GM23338 (cell line): ENCODE results near the gene FAM111B. TPM values are rescaled to one million over a fixed set of nuclear protein-coding genes. Genes with fewer than 3 reads are reported as not detected.

Source experiments
- ATAC-seq: fragments of 200-7000 bp; cut with Tn5 transposase; 3 replicates; pipeline ENCODE4 v1.9.1; 2020
- DNase-seq: peaks from one replicate; pipeline ENCODE4 v3.0.0-alpha.2; 2015; ENCODE audit warnings: low spot score
- H2AFZ ChIP-seq: fragments of 200-600 bp; sonication (generic); 2 replicates; pipeline ENCODE4 v1.8.0; 2016; ENCODE audit warnings: antibody characterized with exemption, mild to moderate bottlenecking, moderate library complexity
- H3F3A ChIP-seq: fragments of 200-600 bp; sonication (generic); replicated peaks from 2 replicates; pipeline ENCODE4 v1.8.0; 2017; ENCODE audit warnings: antibody characterized with exemption, mixed run types, low read depth
- H3K27ac ChIP-seq: fragments of 200-600 bp; sonication (generic); 2 replicates; pipeline ENCODE4 v1.6.1; 2016; ENCODE audit warnings: low read depth
- H3K27me3 ChIP-seq: fragments of 200-600 bp; sonication (generic); 2 replicates; pipeline ENCODE4 v1.8.0; 2016; ENCODE audit warnings: mild to moderate bottlenecking, mixed run types, moderate library complexity; ENCODE audit not compliant: insufficient read depth
- H3K36me3 ChIP-seq: fragments of 200-600 bp; sonication (generic); 2 replicates; pipeline ENCODE4 v1.8.0; 2016; ENCODE audit warnings: mild to moderate bottlenecking; ENCODE audit not compliant: insufficient read depth
- H3K4me1 ChIP-seq: fragments of 200-600 bp; sonication (generic); 2 replicates; pipeline ENCODE4 v1.8.0; 2016; ENCODE audit warnings: mild to moderate bottlenecking, moderate library complexity; ENCODE audit not compliant: insufficient read depth
- H3K4me2 ChIP-seq: fragments of 200-600 bp; sonication (generic); 2 replicates; pipeline ENCODE4 v1.7.1; 2017; ENCODE audit warnings: mixed run types
- H3K4me3 ChIP-seq: fragments of 200-600 bp; sonication (generic); 2 replicates; pipeline ENCODE4 v1.6.1; 2016; ENCODE audit warnings: mixed run types
- H3K79me2 ChIP-seq: fragments of 200-600 bp; sonication (generic); replicated peaks from 2 replicates; pipeline ENCODE4 v1.8.0; 2017; ENCODE audit warnings: mild to moderate bottlenecking; ENCODE audit not compliant: insufficient read depth
- H3K9me2 ChIP-seq: fragments of 200-600 bp; sonication (generic); 2 replicates; pipeline ENCODE4 v1.8.0; 2017; ENCODE audit not compliant: insufficient read depth
- H4K20me1 ChIP-seq: fragments of 200-600 bp; sonication (generic); replicated peaks from 2 replicates; pipeline ENCODE4 v1.8.0; 2017; ENCODE audit warnings: mild to moderate bottlenecking; ENCODE audit not compliant: insufficient read depth
- H3K27ac Mint-ChIP-seq: 2 replicates; pipeline ENCODE4 v1.8.0; 2020; ENCODE audit warnings: inconsistent platforms, mild to moderate bottlenecking, moderate library complexity, mixed read lengths
- H3K27me3 Mint-ChIP-seq: 3 replicates; pipeline ENCODE4 v1.8.0; 2022; ENCODE audit warnings: low read depth, mild to moderate bottlenecking, moderate library complexity, mixed read lengths, inconsistent platforms; ENCODE audit not compliant: insufficient read depth, poor library complexity
- H3K36me3 Mint-ChIP-seq: 3 replicates; pipeline ENCODE4 v1.8.0; 2021; ENCODE audit warnings: low read depth, mild to moderate bottlenecking, inconsistent platforms, moderate library complexity, mixed read lengths
- H3K4me1 Mint-ChIP-seq: 3 replicates; pipeline ENCODE4 v1.8.0; 2020; ENCODE audit warnings: mild to moderate bottlenecking, inconsistent platforms, mixed read lengths
- H3K4me3 Mint-ChIP-seq: 3 replicates; pipeline ENCODE4 v1.8.0; 2021; ENCODE audit warnings: moderate library complexity, mild to moderate bottlenecking, inconsistent platforms, mixed read lengths
- H3K9me3 Mint-ChIP-seq: 3 replicates; pipeline ENCODE4 v1.8.0; 2020; ENCODE audit warnings: moderate library complexity, mild to moderate bottlenecking, inconsistent platforms, mixed read lengths
- EZH2 ChIP-seq: fragments of 200-600 bp; sonication (generic); IDR thresholded peaks from one replicate; pipeline ENCODE4 v1.8.0; 2017; ENCODE audit warnings: antibody characterized with exemption, mild to moderate bottlenecking, low read depth; ENCODE audit not compliant: unreplicated experiment
- EZH2phosphoT487 ChIP-seq: fragments of 200-600 bp; sonication (generic); IDR thresholded peaks from one replicate; pipeline ENCODE4 v1.8.1; 2018; ENCODE audit warnings: antibody characterized with exemption; ENCODE audit not compliant: unreplicated experiment
- POLR2AphosphoS5 ChIP-seq: IDR thresholded peaks from 2 replicates; pipeline ENCODE4 v1.6.1; 2016; ENCODE audit warnings: antibody characterized with exemption, low read depth
- REST ChIP-seq: IDR thresholded peaks from one replicate; pipeline ENCODE4 v1.6.1; 2018; ENCODE audit warnings: antibody characterized with exemption; ENCODE audit not compliant: unreplicated experiment
- ZNF331 ChIP-seq: fragments of 250-450 bp; sonication (Bioruptor Pico); IDR thresholded peaks from 2 replicates; pipeline ENCODE4 v1.5.0; 2020; ENCODE audit warnings: low read depth, mild to moderate bottlenecking, moderate library complexity
- polyA plus RNA-seq: library from polyadenylated mRNA; unstranded; fragments of >200 nt; fragmentation: Nextera tagmentation; extraction: Ambion mirVana; gene quantifications from 2 replicates; pipeline ENCODE4 v1.2.1, GENCODE V29; 2016
- total RNA-seq: library from RNA; depleted of rRNA; stranded (reverse); fragments of >200 nt; shearing (Covaris generic); gene quantifications from 2 replicates; pipeline ENCODE4 v1.2.3, GENCODE V29; 2014
- TF ChIP-seq, protein P1 (sequence below), 2 experiments: fragments of 200-600 bp in 1 of 2; sonication (generic) in 1 of 2; conservative IDR thresholded peaks; 2 replicates each; pipeline versions ENCODE4 v1.5.1 to v1.6.1; 2016 to 2017; ENCODE audit warnings: antibody characterized with exemption in 2 of 2, low read depth in 2 of 2, mild to moderate bottlenecking in 2 of 2, moderate library complexity in 1 of 2
- TF ChIP-seq, protein P2 (sequence below): IDR thresholded peaks from 2 replicates; pipeline ENCODE4 v1.6.1; 2016; ENCODE audit warnings: antibody characterized with exemption
- TF ChIP-seq, protein P3 (sequence below): fragments of 250-450 bp; sonication (Bioruptor Pico); IDR thresholded peaks from 2 replicates; pipeline ENCODE4 v1.5.0; 2020; ENCODE audit warnings: mild to moderate bottlenecking, moderate library complexity

Gene FAM111B
- total and polyA plus RNA-seq, 2 experiments from 2014 or later: 30.6 to 40.7 TPM

- TF ChIP-seq REST (no peak), POLR2AphosphoS5 (no peak), EZH2phosphoT487 (no peak), EZH2 (no peak), ZNF331 (CRISPR knock-in tag) (no peak)
- TF ChIP-seq, protein P1, sequence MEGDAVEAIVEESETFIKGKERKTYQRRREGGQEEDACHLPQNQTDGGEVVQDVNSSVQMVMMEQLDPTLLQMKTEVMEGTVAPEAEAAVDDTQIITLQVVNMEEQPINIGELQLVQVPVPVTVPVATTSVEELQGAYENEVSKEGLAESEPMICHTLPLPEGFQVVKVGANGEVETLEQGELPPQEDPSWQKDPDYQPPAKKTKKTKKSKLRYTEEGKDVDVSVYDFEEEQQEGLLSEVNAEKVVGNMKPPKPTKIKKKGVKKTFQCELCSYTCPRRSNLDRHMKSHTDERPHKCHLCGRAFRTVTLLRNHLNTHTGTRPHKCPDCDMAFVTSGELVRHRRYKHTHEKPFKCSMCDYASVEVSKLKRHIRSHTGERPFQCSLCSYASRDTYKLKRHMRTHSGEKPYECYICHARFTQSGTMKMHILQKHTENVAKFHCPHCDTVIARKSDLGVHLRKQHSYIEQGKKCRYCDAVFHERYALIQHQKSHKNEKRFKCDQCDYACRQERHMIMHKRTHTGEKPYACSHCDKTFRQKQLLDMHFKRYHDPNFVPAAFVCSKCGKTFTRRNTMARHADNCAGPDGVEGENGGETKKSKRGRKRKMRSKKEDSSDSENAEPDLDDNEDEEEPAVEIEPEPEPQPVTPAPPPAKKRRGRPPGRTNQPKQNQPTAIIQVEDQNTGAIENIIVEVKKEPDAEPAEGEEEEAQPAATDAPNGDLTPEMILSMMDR (conservative IDR thresholded peaks at IDR 0.05; ENCODE audit: low read depth in 2 of 2): no peak
- TF ChIP-seq, protein P2, sequence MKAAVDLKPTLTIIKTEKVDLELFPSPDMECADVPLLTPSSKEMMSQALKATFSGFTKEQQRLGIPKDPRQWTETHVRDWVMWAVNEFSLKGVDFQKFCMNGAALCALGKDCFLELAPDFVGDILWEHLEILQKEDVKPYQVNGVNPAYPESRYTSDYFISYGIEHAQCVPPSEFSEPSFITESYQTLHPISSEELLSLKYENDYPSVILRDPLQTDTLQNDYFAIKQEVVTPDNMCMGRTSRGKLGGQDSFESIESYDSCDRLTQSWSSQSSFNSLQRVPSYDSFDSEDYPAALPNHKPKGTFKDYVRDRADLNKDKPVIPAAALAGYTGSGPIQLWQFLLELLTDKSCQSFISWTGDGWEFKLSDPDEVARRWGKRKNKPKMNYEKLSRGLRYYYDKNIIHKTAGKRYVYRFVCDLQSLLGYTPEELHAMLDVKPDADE: no peak
Measured at GRCh38 chr11:59175091-59175501, 68.1 kb downstream of the FAM111B start (continued).

DNA sequence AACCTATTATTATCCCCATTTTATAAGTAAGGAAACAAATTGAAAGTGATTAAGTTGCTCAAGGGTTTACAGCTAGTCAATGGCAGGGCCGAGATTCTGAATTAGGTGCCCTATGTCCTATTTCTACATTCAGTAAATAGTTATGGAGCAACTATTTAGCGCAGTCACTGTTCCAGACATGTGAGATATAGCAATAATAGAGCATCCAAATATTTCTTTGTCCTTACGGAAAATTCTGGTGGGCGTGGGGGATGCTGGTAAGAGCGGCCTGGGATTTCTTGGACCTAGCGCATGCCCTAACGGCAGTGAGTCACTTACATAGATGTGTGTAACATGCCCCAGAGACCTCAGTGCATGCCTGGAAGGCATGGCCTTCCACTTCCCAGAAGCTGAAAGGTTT is 69.3 kb downstream of the FAM111B start:
- Histone ChIP-seq H3K4me1 (peaks cover 8% of the 10 kb centered on the region), H3K4me3 (no peak overlapping the region), H3K27me3 (peaks cover 6% of the 10 kb centered on the region; the same call in 1 of the 2 replicates), H3K79me2 (peaks cover 21% of the 10 kb centered on the region), H3F3A (peaks cover 5% of the 10 kb centered on the region; the same call in 1 of the 2 replicates), H3K9me2 (no peaks in the 10 kb centered on the region; the same call in 1 of the 2 replicates), H2AFZ (no peak overlapping the region), H4K20me1 (0 out of 2 replicates have a peak, but pooled peaks cover 7% of the 10 kb centered on the region), H3K4me2 (no peak overlapping the region), H3K27ac (no peak overlapping the region), H3K36me3 (no peaks in the 10 kb centered on the region; the same call in 1 of the 2 replicates)
- Mint-ChIP-seq H3K4me1 (peaks cover 35% of the 10 kb centered on the region), H3K9me3 (peaks cover 30% of the 10 kb centered on the region), H3K4me3 (no peak overlapping the region), H3K27me3 (peaks cover 16% of the 10 kb centered on the region), H3K27ac (no peak overlapping the region), H3K36me3 (peaks cover 46% of the 10 kb centered on the region)
- ATAC-seq (no peak), DNase-seq (no peak)
- TF ChIP-seq REST: no peak
- TF ChIP-seq, protein P3, sequence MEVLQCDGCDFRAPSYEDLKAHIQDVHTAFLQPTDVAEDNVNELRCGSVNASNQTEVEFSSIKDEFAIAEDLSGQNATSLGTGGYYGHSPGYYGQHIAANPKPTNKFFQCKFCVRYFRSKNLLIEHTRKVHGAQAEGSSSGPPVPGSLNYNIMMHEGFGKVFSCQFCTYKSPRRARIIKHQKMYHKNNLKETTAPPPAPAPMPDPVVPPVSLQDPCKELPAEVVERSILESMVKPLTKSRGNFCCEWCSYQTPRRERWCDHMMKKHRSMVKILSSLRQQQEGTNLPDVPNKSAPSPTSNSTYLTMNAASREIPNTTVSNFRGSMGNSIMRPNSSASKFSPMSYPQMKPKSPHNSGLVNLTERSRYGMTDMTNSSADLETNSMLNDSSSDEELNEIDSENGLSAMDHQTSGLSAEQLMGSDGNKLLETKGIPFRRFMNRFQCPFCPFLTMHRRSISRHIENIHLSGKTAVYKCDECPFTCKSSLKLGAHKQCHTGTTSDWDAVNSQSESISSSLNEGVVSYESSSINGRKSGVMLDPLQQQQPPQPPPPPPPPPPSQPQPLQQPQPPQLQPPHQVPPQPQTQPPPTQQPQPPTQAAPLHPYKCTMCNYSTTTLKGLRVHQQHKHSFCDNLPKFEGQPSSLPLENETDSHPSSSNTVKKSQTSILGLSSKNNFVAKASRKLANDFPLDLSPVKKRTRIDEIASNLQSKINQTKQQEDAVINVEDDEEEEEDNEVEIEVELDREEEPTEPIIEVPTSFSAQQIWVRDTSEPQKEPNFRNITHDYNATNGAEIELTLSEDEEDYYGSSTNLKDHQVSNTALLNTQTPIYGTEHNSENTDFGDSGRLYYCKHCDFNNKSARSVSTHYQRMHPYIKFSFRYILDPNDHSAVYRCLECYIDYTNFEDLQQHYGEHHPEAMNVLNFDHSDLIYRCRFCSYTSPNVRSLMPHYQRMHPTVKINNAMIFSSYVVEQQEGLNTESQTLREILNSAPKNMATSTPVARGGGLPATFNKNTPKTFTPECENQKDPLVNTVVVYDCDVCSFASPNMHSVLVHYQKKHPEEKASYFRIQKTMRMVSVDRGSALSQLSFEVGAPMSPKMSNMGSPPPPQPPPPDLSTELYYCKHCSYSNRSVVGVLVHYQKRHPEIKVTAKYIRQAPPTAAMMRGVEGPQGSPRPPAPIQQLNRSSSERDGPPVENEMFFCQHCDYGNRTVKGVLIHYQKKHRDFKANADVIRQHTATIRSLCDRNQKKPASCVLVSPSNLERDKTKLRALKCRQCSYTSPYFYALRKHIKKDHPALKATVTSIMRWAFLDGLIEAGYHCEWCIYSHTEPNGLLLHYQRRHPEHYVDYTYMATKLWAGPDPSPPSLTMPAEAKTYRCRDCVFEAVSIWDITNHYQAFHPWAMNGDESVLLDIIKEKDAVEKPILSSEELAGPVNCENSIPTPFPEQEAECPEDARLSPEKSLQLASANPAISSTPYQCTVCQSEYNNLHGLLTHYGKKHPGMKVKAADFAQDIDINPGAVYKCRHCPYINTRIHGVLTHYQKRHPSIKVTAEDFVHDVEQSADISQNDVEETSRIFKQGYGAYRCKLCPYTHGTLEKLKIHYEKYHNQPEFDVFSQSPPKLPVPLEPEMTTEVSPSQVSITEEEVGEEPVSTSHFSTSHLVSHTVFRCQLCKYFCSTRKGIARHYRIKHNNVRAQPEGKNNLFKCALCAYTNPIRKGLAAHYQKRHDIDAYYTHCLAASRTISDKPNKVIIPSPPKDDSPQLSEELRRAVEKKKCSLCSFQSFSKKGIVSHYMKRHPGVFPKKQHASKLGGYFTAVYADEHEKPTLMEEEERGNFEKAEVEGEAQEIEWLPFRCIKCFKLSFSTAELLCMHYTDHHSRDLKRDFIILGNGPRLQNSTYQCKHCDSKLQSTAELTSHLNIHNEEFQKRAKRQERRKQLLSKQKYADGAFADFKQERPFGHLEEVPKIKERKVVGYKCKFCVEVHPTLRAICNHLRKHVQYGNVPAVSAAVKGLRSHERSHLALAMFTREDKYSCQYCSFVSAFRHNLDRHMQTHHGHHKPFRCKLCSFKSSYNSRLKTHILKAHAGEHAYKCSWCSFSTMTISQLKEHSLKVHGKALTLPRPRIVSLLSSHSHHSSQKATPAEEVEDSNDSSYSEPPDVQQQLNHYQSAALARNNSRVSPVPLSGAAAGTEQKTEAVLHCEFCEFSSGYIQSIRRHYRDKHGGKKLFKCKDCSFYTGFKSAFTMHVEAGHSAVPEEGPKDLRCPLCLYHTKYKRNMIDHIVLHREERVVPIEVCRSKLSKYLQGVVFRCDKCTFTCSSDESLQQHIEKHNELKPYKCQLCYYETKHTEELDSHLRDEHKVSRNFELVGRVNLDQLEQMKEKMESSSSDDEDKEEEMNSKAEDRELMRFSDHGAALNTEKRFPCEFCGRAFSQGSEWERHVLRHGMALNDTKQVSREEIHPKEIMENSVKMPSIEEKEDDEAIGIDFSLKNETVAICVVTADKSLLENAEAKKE: no peak
